Measurements from ENCODE around the gene PCDHB7.

The PCDHB7 gene

DNA sequence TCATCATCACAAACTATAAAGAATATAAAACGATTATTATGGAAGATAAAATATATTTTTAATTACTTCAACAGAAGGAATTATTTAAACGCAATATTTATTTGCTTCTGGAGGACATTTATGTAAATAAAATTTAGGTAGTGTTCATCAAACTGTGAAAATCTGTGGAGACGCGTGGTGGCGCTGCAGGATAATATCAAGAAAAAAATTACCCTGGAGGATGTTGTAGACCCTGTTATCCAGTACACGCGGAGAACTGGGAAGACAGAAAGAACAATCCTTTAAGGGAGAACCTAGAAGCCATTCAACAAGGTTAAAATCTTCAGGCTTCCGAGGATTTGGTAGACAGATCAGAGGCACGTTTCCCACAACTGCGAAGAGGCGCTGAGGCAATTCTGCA, 36.0 kb downstream of the PCDHB7 start, which contains the start of gene PCDHB12:
TSS of gene PCDHB12 (plus strand) at position 242 of the 400 bp plus-strand sequence. CDS start 189 bp downstream, outside the sequence.
- TF ChIP-seq TCF12 (IDR thresholded peaks at IDR 0.05; ENCODE audit: low read depth): no peak
- TF ChIP-seq, protein P1, sequence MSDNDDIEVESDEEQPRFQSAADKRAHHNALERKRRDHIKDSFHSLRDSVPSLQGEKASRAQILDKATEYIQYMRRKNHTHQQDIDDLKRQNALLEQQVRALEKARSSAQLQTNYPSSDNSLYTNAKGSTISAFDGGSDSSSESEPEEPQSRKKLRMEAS (IDR thresholded peaks at IDR 0.05): no peak
- no peak for TF ChIP-seq EGR1 (IDR thresholded peaks at IDR 0.05)
- TF ChIP-seq, protein P2, sequence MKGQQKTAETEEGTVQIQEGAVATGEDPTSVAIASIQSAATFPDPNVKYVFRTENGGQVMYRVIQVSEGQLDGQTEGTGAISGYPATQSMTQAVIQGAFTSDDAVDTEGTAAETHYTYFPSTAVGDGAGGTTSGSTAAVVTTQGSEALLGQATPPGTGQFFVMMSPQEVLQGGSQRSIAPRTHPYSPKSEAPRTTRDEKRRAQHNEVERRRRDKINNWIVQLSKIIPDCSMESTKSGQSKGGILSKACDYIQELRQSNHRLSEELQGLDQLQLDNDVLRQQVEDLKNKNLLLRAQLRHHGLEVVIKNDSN (IDR thresholded peaks at IDR 0.05): no peak

DNA sequence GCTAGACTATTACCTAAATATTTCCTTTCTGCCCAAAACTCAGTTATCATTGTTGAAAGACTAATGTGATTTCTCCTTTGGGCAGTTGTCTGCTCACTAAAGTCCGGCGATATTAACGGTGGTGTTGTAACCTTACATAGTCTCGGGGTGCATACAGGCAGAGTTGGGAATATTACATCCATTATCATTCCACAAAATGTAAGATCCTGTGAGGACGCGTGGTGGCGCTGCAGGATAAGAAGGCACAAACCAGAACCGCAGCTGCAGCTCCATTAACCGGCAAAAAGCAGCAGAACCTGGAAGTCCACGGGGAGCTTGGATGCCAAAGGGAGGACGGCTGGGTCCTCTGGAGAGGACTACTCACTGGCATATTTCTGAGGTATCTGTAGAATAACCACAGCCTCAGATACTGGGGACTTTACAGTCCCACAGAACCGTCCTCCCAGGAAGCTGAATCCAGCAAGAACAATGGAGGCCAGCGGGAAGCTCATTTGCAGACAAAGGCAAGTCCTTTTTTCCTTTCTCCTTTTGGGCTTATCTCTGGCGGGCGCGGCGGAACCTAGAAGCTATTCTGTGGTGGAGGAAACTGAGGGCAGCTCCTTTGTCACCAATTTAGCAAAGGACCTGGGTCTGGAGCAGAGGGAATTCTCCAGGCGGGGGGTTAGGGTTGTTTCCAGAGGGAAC, 41.4 kb downstream of the PCDHB7 start, which contains the start of gene PCDHB13:
TSS of gene PCDHB13 (plus strand) at position 264 of the 684 bp plus-strand sequence. CDS start at position 469, 205 bp downstream.
- TF ChIP-seq RAD21 (IDR thresholded peaks at IDR 0.05; ENCODE audit: low read depth): peak; percentile 51

DNA sequence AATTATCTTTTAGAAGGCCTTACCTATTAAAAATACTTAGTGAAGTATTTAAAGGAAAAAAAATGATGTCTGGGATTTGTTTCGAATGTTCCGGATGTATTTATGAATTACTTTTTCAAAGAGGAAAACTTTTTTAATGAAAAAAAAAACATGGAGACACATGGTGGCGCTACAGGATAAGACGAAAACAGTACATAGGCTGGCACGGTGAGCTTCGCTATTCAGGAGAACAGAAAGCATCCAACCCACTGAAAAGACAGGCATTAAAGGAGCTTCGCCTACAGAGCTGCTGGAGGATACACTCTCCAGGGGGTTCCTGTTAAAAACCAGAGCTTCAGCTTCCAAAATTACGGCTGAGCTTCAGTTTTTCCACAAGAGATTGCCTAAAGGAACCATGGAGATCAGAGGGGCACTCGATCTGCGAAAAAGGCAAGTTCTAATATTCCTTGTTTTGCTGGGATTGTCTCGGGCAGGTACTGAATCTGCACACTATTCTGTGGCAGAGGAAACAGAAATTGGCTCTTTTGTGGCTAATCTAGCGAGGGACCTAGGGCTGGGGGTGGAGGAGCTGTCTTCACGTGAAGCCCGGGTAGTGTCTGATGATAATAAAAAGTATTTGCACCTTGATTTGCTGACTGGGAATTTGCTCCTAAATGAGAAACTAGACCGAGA, 50.8 kb downstream of the PCDHB7 start, which contains the start of gene PCDHB14:
TSS of gene PCDHB14 (plus strand) at position 232 of the 672 bp plus-strand sequence. CDS start at position 395, 163 bp downstream.
- TF ChIP-seq RAD21 (IDR thresholded peaks at IDR 0.05; ENCODE audit: low read depth) (peak; percentile 35), CEBPB (IDR thresholded peaks at IDR 0.05) (no peak), ZBTB7A (IDR thresholded peaks at IDR 0.05; ENCODE audit: low read depth) (no peak)

All from Ishikawa (cell line).